Measurements from ENCODE around the gene C9orf50. TPM values are rescaled to one million over a fixed set of nuclear protein-coding genes. Genes with fewer than 3 reads are reported as not detected.
A peak's percentile ranks its signal among the peaks of the same experiment; 100 is the strongest.

The C9orf50 gene
- total RNA-seq, 1 donor from 2014 or later, result not detected

DNA sequence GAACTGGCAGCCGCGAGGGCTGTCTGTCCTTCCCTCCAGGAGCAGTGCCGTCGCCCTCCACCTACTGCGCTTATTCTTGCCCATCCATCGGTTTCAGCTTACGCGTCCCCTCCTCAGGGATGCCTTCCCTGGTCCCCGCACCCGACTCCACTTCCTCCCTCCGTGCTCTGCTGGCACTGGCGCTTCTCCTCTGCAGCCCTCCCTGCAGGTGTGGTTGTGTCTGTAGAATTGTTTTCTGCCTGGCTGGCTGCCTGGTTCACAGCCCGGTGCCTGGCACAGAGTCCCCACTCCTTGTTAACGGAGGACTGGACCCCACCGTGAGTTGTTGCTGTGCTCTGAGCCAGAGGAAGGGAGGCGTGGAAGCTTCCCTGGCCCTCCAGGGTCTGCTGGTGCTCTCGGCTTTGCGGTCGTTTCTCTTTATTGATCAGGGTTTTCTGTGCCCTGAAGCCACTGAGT, 10.8 kb upstream of the C9orf50 start:
- no peak for DNase-seq (ENCODE audit: low spot score)

DNA sequence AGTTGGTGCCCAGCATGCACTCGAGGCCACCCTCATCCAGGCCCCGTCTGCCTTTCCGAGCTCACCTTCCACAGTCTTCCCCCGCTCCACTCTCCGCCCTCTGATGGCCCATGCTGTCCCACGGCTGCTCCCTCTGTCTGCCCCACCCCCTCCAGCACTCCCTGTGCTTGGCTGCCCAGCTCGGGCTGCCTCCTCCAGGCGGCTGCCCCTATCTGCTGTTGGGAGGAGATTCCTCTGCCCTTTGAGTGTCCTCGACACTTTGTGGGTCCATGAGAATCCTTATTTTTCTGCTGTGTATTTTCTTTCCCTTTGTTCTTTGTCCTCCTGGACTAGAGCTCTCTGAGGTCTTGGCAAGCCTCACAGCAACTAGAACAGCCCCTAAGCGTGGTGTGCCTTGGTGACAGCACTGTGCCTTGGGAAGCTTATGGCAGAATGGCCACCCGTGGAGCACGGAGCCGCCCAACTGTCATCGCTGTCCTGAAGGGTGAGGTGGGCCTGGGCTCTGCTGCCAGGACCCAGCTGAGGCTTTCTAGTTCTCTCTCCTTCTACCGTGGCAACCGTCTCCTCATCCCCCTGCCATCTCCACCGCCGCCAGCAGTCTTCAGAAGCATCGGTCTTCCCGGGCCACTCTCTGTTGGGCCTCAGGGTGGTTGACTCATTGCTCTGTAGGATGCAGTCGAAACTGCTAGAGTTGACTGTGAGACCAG, 10.2 kb upstream of the C9orf50 start:
- DNase-seq (ENCODE audit: low spot score), result no peak

DNA sequence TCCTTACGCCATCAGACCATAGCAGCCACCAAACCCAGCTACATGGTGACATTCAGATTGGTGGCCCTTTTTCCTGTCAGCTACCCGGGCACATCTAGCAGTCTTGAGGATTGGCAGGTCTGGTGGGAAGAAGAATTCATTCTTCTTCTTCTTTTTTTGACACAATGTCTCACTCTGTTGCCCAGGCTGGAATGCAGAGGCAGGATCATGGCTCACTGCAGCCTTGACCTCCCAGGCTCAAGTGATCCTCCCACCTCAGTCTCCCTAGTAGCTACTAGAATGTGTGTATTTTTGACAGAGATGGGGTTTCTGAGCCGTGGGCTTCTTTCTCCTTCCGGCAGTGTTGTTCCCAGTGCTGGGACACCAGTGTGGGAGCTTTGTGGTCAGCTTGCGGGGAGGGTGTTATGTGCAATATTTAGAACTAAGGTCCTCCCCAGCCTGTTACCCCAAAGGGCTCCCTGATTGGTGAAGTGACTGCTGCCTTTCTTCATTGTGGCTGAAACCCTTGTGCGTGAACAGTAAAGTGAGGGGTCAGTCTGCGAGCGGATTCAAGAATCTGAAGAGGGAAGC, 8.4 kb upstream of the C9orf50 start:
- no peak for DNase-seq (ENCODE audit: low spot score)

DNA sequence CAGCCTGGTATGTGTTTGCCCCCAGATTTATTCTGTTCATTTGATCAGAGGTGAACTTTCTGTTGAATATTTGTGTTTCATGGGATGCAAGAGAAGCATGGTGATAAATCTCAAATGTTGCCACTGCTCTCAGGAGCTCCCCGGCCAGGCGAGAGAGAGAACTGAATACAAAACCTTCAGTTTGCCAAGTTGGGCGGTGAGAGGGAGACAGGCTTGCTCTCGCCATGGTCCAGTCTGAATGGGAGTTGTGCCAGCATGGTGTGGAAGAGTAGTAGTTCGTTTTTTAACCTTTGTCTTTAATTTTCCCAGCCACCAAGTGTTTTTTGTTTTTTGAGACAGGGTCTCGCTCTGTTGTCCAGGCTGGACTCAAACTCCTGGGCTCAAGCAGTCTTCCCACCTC, 7.8 kb upstream of the C9orf50 start:
- DNase-seq (ENCODE audit: low spot score), result no peak

- DNase-seq (ENCODE audit: low spot score), result no peak
These were observed 6.9 kb upstream of the C9orf50 start for GRCh38 chr9:129627556-129628440.

DNA sequence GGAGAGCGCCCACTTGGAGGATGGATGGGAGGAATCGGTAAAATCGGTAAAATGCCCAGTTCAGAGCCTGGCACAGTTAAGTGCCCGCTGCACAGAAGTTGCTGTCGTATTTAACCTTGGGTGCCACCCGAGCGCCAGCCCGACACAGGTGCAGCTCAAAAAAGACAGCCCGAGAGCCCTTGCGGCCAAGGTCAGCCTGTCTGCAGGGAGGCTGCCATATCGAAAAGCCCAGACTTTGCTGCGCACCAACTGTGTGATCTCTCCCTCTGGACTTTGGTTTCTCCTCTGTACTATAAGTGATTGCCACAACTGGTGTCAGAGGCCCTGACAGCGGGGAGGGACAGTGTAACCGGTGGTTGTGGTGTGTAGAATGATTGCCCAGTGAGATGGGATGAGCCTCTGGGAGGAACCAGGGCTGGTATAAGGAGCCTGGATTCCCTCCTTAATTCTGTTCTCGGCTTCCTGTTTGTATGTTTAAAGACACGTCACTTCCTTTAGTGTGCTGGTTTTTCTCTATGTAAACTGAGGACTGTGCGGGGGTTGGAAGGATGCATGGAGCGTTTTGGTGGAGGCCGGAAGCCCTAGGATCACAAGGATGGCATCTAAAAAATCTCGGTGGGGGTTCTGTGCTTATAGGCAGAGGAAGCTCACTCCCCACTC, 5.9 kb upstream of the C9orf50 start:
- no peak for DNase-seq (ENCODE audit: low spot score)

GRCh38 chr9:129626079-129626624, 5.3 kb upstream of the C9orf50 start, which contains the start of gene NTMT1:
NTMT1 (plus strand) TSS chr9:129626163; CDS start chr9:129632704, 6,541 bp downstream.
- DNase-seq (ENCODE audit: low spot score), result peak; percentile 92

DNA sequence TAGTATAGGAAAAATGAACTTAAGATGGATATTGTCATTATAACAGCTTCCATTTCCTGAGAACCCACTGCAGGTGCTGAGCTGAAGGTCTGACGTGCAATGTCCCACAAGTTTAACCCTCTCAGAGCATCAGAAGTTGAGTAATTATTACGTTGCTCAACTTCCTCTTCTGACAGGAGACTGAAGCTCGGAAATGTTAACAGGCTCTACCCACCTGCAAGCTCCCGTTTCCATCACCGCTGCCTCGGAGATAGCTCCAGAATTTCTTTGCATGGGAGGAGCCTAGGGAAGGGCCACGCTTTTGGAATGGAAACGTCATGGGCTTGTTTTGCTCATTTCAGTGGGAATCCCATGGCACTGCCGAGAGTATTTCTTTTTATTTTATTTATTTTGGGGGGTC, 4.0 kb upstream of the C9orf50 start:
- no peak for DNase-seq (ENCODE audit: low spot score)

DNA sequence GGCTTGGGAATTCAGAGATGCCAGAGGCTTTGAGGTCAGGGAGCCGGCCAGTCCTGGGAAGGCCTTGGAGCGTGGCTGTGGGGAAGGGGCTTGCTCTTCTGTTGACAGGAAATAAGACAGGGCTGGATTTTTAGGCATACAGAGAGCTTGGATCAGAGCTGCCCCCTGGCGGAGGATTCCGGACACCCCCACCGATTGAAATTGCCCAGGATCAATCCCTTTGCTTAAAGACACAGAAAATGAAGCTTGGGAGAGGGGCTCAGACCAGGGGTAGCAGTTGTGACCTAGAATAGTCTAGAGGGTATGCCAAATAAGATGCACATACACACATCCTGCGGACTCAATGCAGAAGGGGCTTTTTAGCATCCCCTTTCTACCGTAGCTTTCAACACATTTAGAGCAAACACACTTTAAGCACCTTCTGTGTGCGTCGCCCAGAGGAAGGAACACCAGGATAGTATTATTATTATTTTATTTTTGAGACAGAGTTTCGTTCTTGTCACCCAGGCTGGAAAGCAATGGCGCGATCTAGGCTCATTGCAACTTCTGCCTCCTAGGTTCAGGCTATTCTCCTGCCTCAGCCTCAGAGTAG, 3.4 kb upstream of the C9orf50 start:
- DNase-seq (ENCODE audit: low spot score), result no peak

DNA sequence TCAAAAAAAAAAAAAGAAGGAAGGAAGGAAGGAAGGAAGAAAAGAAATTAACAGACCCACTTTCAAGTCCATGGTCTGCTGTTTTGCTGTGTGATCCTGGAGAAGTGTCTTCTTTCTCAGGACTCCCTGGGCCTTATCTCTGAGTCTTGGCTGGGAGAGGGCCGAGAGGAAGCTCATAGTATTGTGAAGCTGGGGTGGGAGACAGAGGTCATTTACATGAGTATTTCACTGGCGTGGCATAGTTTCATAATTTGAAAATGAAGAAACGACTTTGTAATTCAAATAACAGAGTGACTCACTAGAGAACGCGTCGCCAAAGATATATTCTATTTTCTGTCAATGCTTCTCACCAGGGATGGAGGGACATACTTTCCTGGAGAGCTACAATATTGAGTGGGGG, 2.4 kb upstream of the C9orf50 start:
- DNase-seq (ENCODE audit: low spot score), result no peak

DNA sequence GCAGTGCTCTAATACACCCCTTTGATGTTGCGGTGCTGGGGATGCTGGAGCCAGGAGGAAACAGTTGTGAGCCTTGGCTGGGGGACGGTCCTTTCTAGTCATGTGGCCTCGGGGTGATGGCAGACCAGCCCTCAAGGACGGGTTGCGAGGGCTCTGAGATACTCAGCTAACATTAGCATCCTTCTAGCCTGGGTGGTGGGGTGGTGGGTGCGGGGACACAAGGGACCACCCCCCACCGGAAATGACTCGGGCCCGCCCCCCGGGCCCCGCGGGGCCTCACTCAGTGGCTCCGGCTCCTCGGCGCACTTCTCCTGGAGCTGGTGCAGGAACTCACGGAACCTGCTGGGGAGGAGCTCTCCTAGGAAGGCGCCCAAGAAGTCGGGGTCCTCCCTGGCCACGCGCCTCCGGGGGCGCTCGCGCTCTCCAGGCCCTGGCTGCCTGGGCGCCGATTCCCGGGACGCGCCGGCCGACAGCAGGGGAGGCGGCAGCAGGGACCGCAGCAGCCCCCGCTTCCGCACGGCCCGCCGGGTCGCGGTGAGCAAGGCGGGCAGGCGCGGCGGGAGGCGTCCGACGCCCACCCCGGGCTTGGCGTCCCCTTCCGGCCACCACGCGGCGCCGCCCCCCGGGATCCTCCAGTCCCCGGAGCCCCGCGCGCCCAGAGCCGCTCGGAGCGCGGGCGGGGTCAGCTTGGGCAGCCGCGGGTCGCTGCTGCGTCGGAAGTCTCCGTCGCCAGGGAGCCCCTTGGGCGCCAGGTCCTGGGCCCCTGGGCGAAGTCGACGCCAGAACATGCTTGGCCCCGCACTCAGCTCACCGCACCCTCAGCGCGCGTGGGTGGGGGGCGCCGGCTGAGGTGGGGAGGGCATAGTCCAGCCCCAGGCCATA, 873 bp downstream of the C9orf50 start:
- no peak for DNase-seq (ENCODE audit: low spot score)

DNA sequence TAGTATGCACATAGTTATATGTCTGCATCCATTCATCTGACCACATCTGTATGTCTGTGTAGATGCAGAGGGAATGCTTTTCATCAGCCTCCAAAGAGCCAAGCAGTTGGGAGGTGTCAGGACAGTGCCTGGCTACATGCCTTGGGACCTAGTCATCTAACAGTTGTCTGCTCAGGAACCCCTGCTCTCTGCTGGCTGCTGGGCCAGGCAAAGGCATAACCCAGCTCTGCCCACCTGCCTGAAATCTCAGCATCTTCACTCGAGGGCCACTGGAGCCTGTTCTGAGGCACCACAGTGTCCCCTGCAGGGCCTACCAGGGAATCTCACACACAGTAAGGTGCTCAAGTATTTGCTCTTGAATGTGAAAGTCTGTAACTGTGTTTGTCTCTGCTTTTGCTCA, 3.7 kb downstream of the C9orf50 start:
- DNase-seq (ENCODE audit: low spot score), result no peak

- DNase-seq (ENCODE audit: low spot score), result no peak
These were observed 5.3 kb downstream of the C9orf50 start for GRCh38 chr9:129615407-129616285.

GRCh38 chr9:129614932-129615331, 6.0 kb downstream of the C9orf50 start:
- no peak for DNase-seq (ENCODE audit: low spot score)

- DNase-seq (ENCODE audit: low spot score), result no peak
These were observed 7.3 kb downstream of the C9orf50 start for GRCh38 chr9:129613520-129614175.

DNA sequence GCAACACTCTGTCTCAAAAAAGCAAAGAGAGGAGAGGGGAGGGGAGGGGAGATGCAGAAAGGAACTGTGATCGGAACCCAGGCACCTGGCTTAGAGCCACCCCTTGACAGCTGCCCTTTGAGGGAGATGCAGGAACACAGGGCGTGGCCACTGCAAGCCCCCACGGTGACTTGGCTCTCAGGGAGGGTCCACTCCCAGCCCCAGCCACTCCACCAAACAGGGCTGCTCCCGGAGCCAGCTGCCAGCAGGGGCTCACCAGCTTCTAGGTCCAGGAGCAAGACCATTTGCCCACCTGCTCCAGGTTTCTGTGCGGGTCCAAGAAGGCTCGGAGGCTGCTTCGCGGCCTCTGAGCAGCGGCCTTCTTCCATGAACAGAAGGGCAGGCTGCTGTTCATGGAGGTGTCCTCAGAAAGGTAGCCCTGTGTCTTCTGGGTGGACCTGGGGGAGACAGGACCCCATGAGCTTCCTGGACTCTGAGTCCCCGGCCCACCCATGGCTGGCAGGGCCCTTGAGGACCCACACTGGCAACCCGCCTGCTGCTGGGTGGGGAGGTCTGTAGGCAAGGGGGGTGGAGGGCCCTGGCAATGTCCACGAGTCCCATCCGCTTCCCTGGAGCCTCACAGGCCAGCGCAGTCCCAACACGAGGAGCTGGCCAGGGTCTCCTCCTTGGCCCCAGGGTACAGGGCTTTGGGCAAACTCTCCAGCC, 7.9 kb downstream of the C9orf50 start:
- DNase-seq (ENCODE audit: low spot score), result no peak

DNA sequence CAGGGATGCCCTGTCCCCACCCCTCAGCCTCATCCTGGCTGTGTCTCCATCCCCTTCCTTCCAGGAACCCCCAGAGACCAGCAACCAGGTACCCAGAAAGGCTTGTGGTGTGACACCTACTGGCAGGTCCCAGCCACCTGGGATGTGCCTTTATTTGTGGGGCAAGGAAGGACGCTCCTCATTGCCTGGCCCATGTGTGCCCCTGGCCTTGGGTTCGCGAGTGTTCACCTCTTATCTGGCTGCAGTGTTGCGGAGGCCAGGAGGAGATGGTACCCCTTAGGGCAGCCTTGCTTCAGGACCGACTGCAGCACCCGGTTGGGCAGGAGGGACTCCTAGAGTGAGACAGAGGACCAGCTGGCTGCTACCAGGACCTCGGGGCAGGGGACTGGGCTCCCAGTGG, 8.8 kb downstream of the C9orf50 start:
- no peak for DNase-seq (ENCODE audit: low spot score)

DNA sequence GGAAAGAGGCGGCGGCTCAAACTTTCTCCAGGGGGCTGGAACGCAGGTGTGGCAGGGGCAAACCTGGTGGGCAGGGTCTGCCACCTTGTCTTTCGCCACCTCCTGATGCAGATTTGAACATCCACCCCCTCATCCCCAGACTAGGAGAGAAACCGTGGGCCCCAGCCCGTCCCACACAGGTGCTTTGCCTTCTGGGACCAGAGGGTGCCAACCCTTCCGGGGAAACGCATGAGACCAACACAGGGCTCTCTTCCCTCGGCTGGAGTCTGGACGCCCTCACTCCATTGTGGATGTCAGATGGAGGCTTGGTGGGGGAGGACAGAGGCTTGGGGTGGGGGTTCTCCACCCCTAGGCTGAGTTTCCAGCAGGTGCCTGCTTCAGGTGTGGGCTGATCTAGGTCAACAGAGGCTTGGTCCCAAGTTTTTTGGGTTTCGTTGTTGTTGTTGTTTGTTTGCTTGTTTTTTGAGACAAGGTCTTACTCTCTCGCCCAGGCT, 9.5 kb downstream of the C9orf50 start:
- DNase-seq (ENCODE audit: low spot score), result no peak
